DOHH2 (cell line): ENCODE measurements around the gene DOCK4.

Experiments used
- CTCF ChIP-seq: fragments of 200-600 bp; sonication (generic); IDR thresholded peaks from one replicate; pipeline ENCODE4 v1.5.1; 2014; ENCODE audit warnings: antibody characterized with exemption, mild to moderate bottlenecking, low read depth, low read length; ENCODE audit not compliant: poor library complexity, severe bottlenecking
- EZH2phosphoT487 ChIP-seq: fragments of 200-600 bp; sonication (generic); IDR thresholded peaks from 2 replicates; pipeline ENCODE4 v1.6.1; 2017; ENCODE audit warnings: borderline replicate concordance, mild to moderate bottlenecking, antibody characterized with exemption, low read length, moderate library complexity, mixed read lengths

GRCh38 chr7:112162142-112162766 lies 43.9 kb downstream of the DOCK4 start:
- TF ChIP-seq CTCF (no peak), EZH2phosphoT487 (no peak)
